Effector memory CD4-positive, alpha-beta T cell (primary cell): ENCODE data around the gene HMCN2.

Experiments used
- DNase-seq, 3 donors: peaks; one replicate each; pipeline ENCODE4 v3.0.0-alpha.2; 2020
- H3K27ac ChIP-seq: 2 replicates; pipeline ENCODE4 v1.7.0; 2013; ENCODE audit warnings: mild to moderate bottlenecking, low read length, moderate library complexity; ENCODE audit not compliant: insufficient read depth, poor library complexity, severe bottlenecking
- H3K27me3 ChIP-seq: replicated peaks from 2 replicates; pipeline ENCODE4 v1.7.0; 2013; ENCODE audit warnings: mild to moderate bottlenecking, low read length; ENCODE audit not compliant: insufficient read depth, control insufficient read depth, poor library complexity, severe bottlenecking
- H3K36me3 ChIP-seq: 2 replicates; pipeline ENCODE4 v1.7.0; 2013; ENCODE audit warnings: mild to moderate bottlenecking, low read length, moderate library complexity; ENCODE audit not compliant: control insufficient read depth, insufficient read depth
- H3K4me1 ChIP-seq: 2 replicates; pipeline ENCODE4 v1.7.0; 2013; ENCODE audit warnings: low read length, mild to moderate bottlenecking; ENCODE audit not compliant: control insufficient read depth, insufficient read depth, poor library complexity, severe bottlenecking
- H3K4me3 ChIP-seq: 2 replicates; pipeline ENCODE4 v1.7.0; 2013; ENCODE audit warnings: low read length, low read depth, mild to moderate bottlenecking; ENCODE audit not compliant: insufficient read depth, poor library complexity, severe bottlenecking
- H3K9me3 ChIP-seq: 2 replicates; pipeline ENCODE4 v1.7.0; 2013; ENCODE audit warnings: mild to moderate bottlenecking, low read length, moderate library complexity; ENCODE audit not compliant: control insufficient read depth

HMCN2 gene

GRCh38 chr9:130288926-130289690 is 23.5 kb downstream of the HMCN2 start:
- peaks cover 3% of the 10 kb centered on the region for H3K27me3 ChIP-seq
- no peak for DNase-seq
- H3K9me3 ChIP-seq = no peaks in the 10 kb centered on the region
- H3K27ac ChIP-seq = no peak overlapping the region
- no peak overlapping the region for H3K4me3 ChIP-seq
- no peaks in the 10 kb centered on the region for H3K4me1 ChIP-seq
- H3K36me3 ChIP-seq = no peaks in the 10 kb centered on the region

GRCh38 chr9:130289711-130290241 is 24.2 kb downstream of the HMCN2 start:
- H3K27ac ChIP-seq = no peak overlapping the region
- no peak overlapping the region for H3K4me3 ChIP-seq
- H3K4me1 ChIP-seq = no peaks in the 10 kb centered on the region
- no peak for DNase-seq
- no peaks in the 10 kb centered on the region for H3K36me3 ChIP-seq
- H3K27me3 ChIP-seq = peaks cover 3% of the 10 kb centered on the region
- no peaks in the 10 kb centered on the region for H3K9me3 ChIP-seq

- no peak for DNase-seq
- no peaks in the 10 kb centered on the region for H3K9me3 ChIP-seq
These were observed 25.0 kb downstream of the HMCN2 start for GRCh38 chr9:130290291-130291181.

GRCh38 chr9:130291474-130291873 is 25.9 kb downstream of the HMCN2 start:
- no peaks in the 10 kb centered on the region for H3K4me1 ChIP-seq
- no peak overlapping the region for H3K27ac ChIP-seq
- no peaks in the 10 kb centered on the region for H3K36me3 ChIP-seq
- H3K4me3 ChIP-seq = no peak overlapping the region
- H3K27me3 ChIP-seq = peaks cover 3% of the 10 kb centered on the region
- no peak for DNase-seq
- H3K9me3 ChIP-seq = no peaks in the 10 kb centered on the region

More at GRCh38 chr9:130290291-130291181, 25.0 kb downstream of the HMCN2 start:
- peaks cover 3% of the 10 kb centered on the region for H3K27me3 ChIP-seq
- no peak overlapping the region for H3K4me3 ChIP-seq
- H3K36me3 ChIP-seq = no peaks in the 10 kb centered on the region
- H3K27ac ChIP-seq = no peak overlapping the region
- H3K4me1 ChIP-seq = no peaks in the 10 kb centered on the region

- no peaks in the 10 kb centered on the region for H3K36me3 ChIP-seq
- no peak for DNase-seq
- H3K9me3 ChIP-seq = no peaks in the 10 kb centered on the region
- no peaks in the 10 kb centered on the region for H3K4me1 ChIP-seq
- H3K4me3 ChIP-seq = no peak overlapping the region
- H3K27me3 ChIP-seq = peaks cover 3% of the 10 kb centered on the region
- H3K27ac ChIP-seq = no peak overlapping the region
These were observed 26.5 kb downstream of the HMCN2 start for GRCh38 chr9:130292106-130292505.

GRCh38 chr9:130294664-130295063 is 29.1 kb downstream of the HMCN2 start:
- no peaks in the 10 kb centered on the region for H3K9me3 ChIP-seq
- DNase-seq = no peak

GRCh38 chr9:130295431-130295830 is 29.9 kb downstream of the HMCN2 start:
- Histone ChIP-seq H3K9me3 (no peaks in the 10 kb centered on the region), H3K4me1 (no peaks in the 10 kb centered on the region), H3K27ac (no peak overlapping the region), H3K36me3 (no peaks in the 10 kb centered on the region), H3K27me3 (no peaks in the 10 kb centered on the region), H3K4me3 (no peak overlapping the region)
- no peak for DNase-seq

More at GRCh38 chr9:130294664-130295063, 29.1 kb downstream of the HMCN2 start:
- Histone ChIP-seq H3K27ac (no peak overlapping the region), H3K4me1 (no peaks in the 10 kb centered on the region), H3K4me3 (no peak overlapping the region), H3K36me3 (no peaks in the 10 kb centered on the region), H3K27me3 (peaks cover 1% of the 10 kb centered on the region)

- Histone ChIP-seq H3K27ac (no peak overlapping the region), H3K4me3 (no peak overlapping the region), H3K9me3 (no peaks in the 10 kb centered on the region), H3K27me3 (no peaks in the 10 kb centered on the region), H3K36me3 (no peaks in the 10 kb centered on the region), H3K4me1 (no peaks in the 10 kb centered on the region)
- DNase-seq = no peak
These were observed 30.6 kb downstream of the HMCN2 start for GRCh38 chr9:130295945-130296782.

- Histone ChIP-seq H3K9me3 (no peaks in the 10 kb centered on the region), H3K4me3 (no peak overlapping the region), H3K27ac (no peak overlapping the region), H3K27me3 (no peaks in the 10 kb centered on the region), H3K4me1 (no peaks in the 10 kb centered on the region), H3K36me3 (no peaks in the 10 kb centered on the region)
- no peak for DNase-seq
These were observed 31.2 kb downstream of the HMCN2 start for GRCh38 chr9:130296783-130297055.
